K562 (cell line): ENCODE data around the gene MECR. TPM values are rescaled to one million over a fixed set of nuclear protein-coding genes. Genes with fewer than 3 reads are reported as not detected.

Experiments used
- CAMTA2 ChIP-seq: fragments of 250-450 bp; sonication (Bioruptor Pico); conservative IDR thresholded peaks from 2 replicates; pipeline ENCODE4 v1.5.1; 2022
- CBX8 ChIP-seq: fragments of 200-600 bp; sonication (generic); IDR thresholded peaks from 2 replicates; pipeline ENCODE4 v1.6.1; 2012; ENCODE audit warnings: borderline replicate concordance, mixed run types, low read depth, mild to moderate bottlenecking, moderate library complexity, mixed read lengths, low read length, control low read depth, inconsistent platforms; ENCODE audit not compliant: poor library complexity, severe bottlenecking; ENCODE audit errors: extremely low read depth
- ESRRA ChIP-seq: fragments of 450-650 bp; IDR thresholded peaks from 2 replicates; pipeline ENCODE4 v1.6.1; 2014; ENCODE audit warnings: low read depth, mild to moderate bottlenecking, moderate library complexity, borderline replicate concordance
- HSF4 ChIP-seq: fragments of 250-450 bp; sonication (Bioruptor Pico); IDR thresholded peaks from 2 replicates; pipeline ENCODE4 v2.1.2; 2022; ENCODE audit warnings: mild to moderate bottlenecking, moderate library complexity, borderline replicate concordance
- MAFG ChIP-seq: fragments of 450-650 bp; conservative IDR thresholded peaks from 2 replicates; pipeline ENCODE4 v1.6.1; 2016; ENCODE audit warnings: missing genetic modification characterization, missing compliant biosample characterization
- POLR2AphosphoS5 ChIP-seq: IDR thresholded peaks from 2 replicates; pipeline ENCODE4 v1.6.1; 2011; ENCODE audit warnings: mild to moderate bottlenecking, low read depth, low read length, moderate library complexity; ENCODE audit not compliant: control insufficient read depth, insufficient read depth
- RAD21 ChIP-seq, 2 experiments: fragments of 250-450 bp in 1 of 2; fragments of 450-650 bp in 1 of 2; sonication (Bioruptor Pico) in 1 of 2; formaldehyde crosslinking in 1 of 2; IDR thresholded peaks in 1 of 2; conservative IDR thresholded peaks in 1 of 2; 2 replicates each; pipeline versions ENCODE4 v1.4.0 to v1.8.0; 2020 to 2022; ENCODE audit warnings: mild to moderate bottlenecking in 2 of 2, moderate library complexity in 1 of 2
- SMAD3 ChIP-seq: fragments of 450-650 bp; formaldehyde crosslinking; conservative IDR thresholded peaks from 2 replicates; pipeline ENCODE4 v1.4.0; 2020; ENCODE audit warnings: mild to moderate bottlenecking
- TEAD1 ChIP-seq, 2 experiments: fragments of 450-650 bp in 1 of 2; sonication (generic) in 1 of 2; formaldehyde crosslinking; IDR thresholded peaks; 2 replicates each; pipeline versions ENCODE4 v1.4.0 to v1.8.0; 2020 to 2022; ENCODE audit warnings: mild to moderate bottlenecking in 2 of 2, missing genetic modification reagents in 1 of 2
- ZBTB17 ChIP-seq: fragments of 450-650 bp; formaldehyde crosslinking; IDR thresholded peaks from 2 replicates; pipeline ENCODE4 v1.4.0; 2020; ENCODE audit warnings: mild to moderate bottlenecking
- ZNF263 ChIP-seq: sonication (generic); formaldehyde crosslinking; IDR thresholded peaks from 2 replicates; pipeline ENCODE4 v1.8.0; 2022; ENCODE audit warnings: mild to moderate bottlenecking, missing genetic modification reagents, borderline replicate concordance
- ZNF431 ChIP-seq: sonication (generic); formaldehyde crosslinking; IDR thresholded peaks from 2 replicates; pipeline ENCODE4 v1.8.0; 2022; ENCODE audit warnings: mild to moderate bottlenecking, missing genetic modification reagents
- ZNF696 ChIP-seq: fragments of 250-450 bp; sonication (Bioruptor Pico); conservative IDR thresholded peaks from 2 replicates; pipeline ENCODE4 v1.4.0; 2020; ENCODE audit warnings: mild to moderate bottlenecking, moderate library complexity
- ZNF780A ChIP-seq: fragments of 250-450 bp; sonication (Bioruptor Pico); IDR thresholded peaks from 2 replicates; pipeline ENCODE4 v1.5.0; 2021; ENCODE audit warnings: mild to moderate bottlenecking
- polyA plus RNA-seq, 8 experiments: library from polyadenylated mRNA; depleted of rRNA in 4 of 8; stranded (reverse) in 5 of 8; unstranded in 3 of 8; fragments of >200 nt; fragmentation: Nextera tagmentation in 2 of 8; fragmentation: Illumina TruSeq in 1 of 8; extraction: Ambion mirVana in 2 of 8; extraction: Trizol in 1 of 8; gene quantifications; 2 replicates each; pipeline versions ENCODE4 v1.2.1 to v1.2.3, GENCODE V29; 2011 to 2014; ENCODE audit warnings: inconsistent platforms in 1 of 8, missing spikeins in 1 of 8
- total RNA-seq, 7 experiments: library from RNA; depleted of rRNA in 6 of 7; stranded (reverse); fragments of >200 nt in 6 of 7; fragmentation: Illumina TruSeq in 2 of 7; extraction: Trizol in 2 of 7; gene quantifications; 2 replicates each; pipeline versions ENCODE4 v1.2.1 to v1.2.3, GENCODE V29; 2011 to 2021; ENCODE audit warnings: low replicate concordance in 1 of 7
- TF ChIP-seq, protein P1 (sequence below), 2 experiments: fragments of 450-650 bp; IDR thresholded peaks; 2 replicates each; pipeline ENCODE4 v1.6.1; 2016
- TF ChIP-seq, protein P2 (sequence below): sonication (generic); formaldehyde crosslinking; IDR thresholded peaks from 2 replicates; pipeline ENCODE4 v1.8.0; 2023; ENCODE audit warnings: mild to moderate bottlenecking, missing genetic modification reagents
- TF ChIP-seq, protein P3 (sequence below): fragments of 450-650 bp; IDR thresholded peaks from 2 replicates; pipeline ENCODE4 v1.6.1; 2018; ENCODE audit not compliant: partially characterized antibody

MECR gene
- total and polyA plus RNA-seq, 9 of the 15 experiments (the other 6 are each of a cell fraction or from before 2014, with no cell fraction given) = 10.4 to 58.6 (median 42.9) TPM

- TF ChIP-seq, protein P1, sequence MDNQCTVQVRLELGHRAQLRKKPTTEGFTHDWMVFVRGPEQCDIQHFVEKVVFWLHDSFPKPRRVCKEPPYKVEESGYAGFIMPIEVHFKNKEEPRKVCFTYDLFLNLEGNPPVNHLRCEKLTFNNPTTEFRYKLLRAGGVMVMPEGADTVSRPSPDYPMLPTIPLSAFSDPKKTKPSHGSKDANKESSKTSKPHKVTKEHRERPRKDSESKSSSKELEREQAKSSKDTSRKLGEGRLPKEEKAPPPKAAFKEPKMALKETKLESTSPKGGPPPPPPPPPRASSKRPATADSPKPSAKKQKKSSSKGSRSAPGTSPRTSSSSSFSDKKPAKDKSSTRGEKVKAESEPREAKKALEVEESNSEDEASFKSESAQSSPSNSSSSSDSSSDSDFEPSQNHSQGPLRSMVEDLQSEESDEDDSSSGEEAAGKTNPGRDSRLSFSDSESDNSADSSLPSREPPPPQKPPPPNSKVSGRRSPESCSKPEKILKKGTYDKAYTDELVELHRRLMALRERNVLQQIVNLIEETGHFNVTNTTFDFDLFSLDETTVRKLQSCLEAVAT (IDR thresholded peaks at IDR 0.05) = peak in 1 of 2 experiments; percentile 65; a peak in 1 of 4 replicates
- peak; percentile 93 for TF ChIP-seq POLR2AphosphoS5
- peak; percentile 81 for TF ChIP-seq ZBTB17
- peak; percentile 99 for TF ChIP-seq MAFG (tag)
- TF ChIP-seq RAD21 (CRISPR knock-in tag; conservative IDR thresholded peaks at IDR 0.05 in 1 of 2, IDR thresholded peaks at IDR 0.05 in 1 of 2) = peak in 1 of 2 experiments; percentile 33; a peak in 2 of 4 replicates
- TF ChIP-seq HSF4 (CRISPR knock-in tag) = no peak
- peak; percentile 28; the same call in 1 of the 2 replicates for TF ChIP-seq ZNF263 (CRISPR knock-in tag)
- TF ChIP-seq, protein P2, sequence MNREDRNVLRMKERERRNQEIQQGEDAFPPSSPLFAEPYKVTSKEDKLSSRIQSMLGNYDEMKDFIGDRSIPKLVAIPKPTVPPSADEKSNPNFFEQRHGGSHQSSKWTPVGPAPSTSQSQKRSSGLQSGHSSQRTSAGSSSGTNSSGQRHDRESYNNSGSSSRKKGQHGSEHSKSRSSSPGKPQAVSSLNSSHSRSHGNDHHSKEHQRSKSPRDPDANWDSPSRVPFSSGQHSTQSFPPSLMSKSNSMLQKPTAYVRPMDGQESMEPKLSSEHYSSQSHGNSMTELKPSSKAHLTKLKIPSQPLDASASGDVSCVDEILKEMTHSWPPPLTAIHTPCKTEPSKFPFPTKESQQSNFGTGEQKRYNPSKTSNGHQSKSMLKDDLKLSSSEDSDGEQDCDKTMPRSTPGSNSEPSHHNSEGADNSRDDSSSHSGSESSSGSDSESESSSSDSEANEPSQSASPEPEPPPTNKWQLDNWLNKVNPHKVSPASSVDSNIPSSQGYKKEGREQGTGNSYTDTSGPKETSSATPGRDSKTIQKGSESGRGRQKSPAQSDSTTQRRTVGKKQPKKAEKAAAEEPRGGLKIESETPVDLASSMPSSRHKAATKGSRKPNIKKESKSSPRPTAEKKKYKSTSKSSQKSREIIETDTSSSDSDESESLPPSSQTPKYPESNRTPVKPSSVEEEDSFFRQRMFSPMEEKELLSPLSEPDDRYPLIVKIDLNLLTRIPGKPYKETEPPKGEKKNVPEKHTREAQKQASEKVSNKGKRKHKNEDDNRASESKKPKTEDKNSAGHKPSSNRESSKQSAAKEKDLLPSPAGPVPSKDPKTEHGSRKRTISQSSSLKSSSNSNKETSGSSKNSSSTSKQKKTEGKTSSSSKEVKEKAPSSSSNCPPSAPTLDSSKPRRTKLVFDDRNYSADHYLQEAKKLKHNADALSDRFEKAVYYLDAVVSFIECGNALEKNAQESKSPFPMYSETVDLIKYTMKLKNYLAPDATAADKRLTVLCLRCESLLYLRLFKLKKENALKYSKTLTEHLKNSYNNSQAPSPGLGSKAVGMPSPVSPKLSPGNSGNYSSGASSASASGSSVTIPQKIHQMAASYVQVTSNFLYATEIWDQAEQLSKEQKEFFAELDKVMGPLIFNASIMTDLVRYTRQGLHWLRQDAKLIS (CRISPR knock-in tag) = peak; percentile 78
- TF ChIP-seq, protein P3, sequence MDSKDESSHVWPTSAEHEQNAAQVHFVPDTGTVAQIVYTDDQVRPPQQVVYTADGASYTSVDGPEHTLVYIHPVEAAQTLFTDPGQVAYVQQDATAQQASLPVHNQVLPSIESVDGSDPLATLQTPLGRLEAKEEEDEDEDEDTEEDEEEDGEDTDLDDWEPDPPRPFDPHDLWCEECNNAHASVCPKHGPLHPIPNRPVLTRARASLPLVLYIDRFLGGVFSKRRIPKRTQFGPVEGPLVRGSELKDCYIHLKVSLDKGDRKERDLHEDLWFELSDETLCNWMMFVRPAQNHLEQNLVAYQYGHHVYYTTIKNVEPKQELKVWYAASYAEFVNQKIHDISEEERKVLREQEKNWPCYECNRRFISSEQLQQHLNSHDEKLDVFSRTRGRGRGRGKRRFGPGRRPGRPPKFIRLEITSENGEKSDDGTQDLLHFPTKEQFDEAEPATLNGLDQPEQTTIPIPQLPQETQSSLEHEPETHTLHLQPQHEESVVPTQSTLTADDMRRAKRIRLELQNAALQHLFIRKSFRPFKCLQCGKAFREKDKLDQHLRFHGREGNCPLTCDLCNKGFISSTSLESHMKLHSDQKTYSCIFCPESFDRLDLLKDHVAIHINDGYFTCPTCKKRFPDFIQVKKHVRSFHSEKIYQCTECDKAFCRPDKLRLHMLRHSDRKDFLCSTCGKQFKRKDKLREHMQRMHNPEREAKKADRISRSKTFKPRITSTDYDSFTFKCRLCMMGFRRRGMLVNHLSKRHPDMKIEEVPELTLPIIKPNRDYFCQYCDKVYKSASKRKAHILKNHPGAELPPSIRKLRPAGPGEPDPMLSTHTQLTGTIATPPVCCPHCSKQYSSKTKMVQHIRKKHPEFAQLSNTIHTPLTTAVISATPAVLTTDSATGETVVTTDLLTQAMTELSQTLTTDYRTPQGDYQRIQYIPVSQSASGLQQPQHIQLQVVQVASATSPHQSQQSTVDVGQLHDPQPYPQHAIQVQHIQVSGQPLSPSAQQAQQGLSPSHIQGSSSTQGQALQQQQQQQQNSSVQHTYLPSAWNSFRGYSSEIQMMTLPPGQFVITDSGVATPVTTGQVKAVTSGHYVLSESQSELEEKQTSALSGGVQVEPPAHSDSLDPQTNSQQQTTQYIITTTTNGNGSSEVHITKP = peak; percentile 24
- TF ChIP-seq SMAD3 (CRISPR knock-in tag) = no peak; the same call in 1 of the 2 replicates
- 0 out of 2 replicates have a peak, but pooled peaks have one; percentile 40 for TF ChIP-seq ZNF431 (CRISPR knock-in tag)
- no peak for TF ChIP-seq ZNF696 (CRISPR knock-in tag)
- TF ChIP-seq CBX8 = no peak
- TF ChIP-seq CAMTA2 = 0 out of 2 replicates have a peak, but pooled peaks have one; percentile 19
- peak; percentile 83; the same call in 1 of the 2 replicates for TF ChIP-seq ESRRA
- peak; percentile 57; the same call in 1 of the 2 replicates for TF ChIP-seq ZNF780A (CRISPR knock-in tag)
- peak; percentile 91 to 98 for TF ChIP-seq TEAD1 (CRISPR knock-in tag; IDR thresholded peaks at IDR 0.05)
Measured at GRCh38 chr1:29156543-29157268, 74.0 kb downstream of the MECR start (continued).
